GM08714 (cell line): ENCODE measurements around the gene AZU1.
"Not testable (repeated sequence)": the region's sequence is repeated elsewhere in the genome, so short reads cannot be mapped to it uniquely, and the experiment has no call there.

ENCODE experiments used
- H3K4me3 ChIP-seq: fragments of 200-500 bp; sonication (Bioruptor generic); 2 replicates; pipeline ENCODE4 v1.5.1; 2014; ENCODE audit warnings: mild to moderate bottlenecking, low read length, inconsistent platforms
- ZNF274 ChIP-seq: IDR thresholded peaks from 2 replicates; pipeline ENCODE4 v1.6.1; 2012; ENCODE audit warnings: mild to moderate bottlenecking, low read depth, low read length

AZU1 gene

GRCh38 chr19:870963-871401 lies 43.3 kb downstream of the AZU1 start:
- no peak for TF ChIP-seq ZNF274

GRCh38 chr19:871446-872265 lies 44.0 kb downstream of the AZU1 start:
- no peak overlapping the region for H3K4me3 ChIP-seq
- TF ChIP-seq ZNF274: no peak

More at GRCh38 chr19:870963-871401, 43.3 kb downstream of the AZU1 start:
- no peak overlapping the region for H3K4me3 ChIP-seq

- H3K4me3 ChIP-seq: no peak overlapping the region
- TF ChIP-seq ZNF274: no peak
Observed at GRCh38 chr19:872266-872951, 44.8 kb downstream of the AZU1 start.

- TF ChIP-seq ZNF274: no peak
Observed at GRCh38 chr19:873084-873483, 45.4 kb downstream of the AZU1 start.

GRCh38 chr19:873561-874041 lies 46.0 kb downstream of the AZU1 start:
- H3K4me3 ChIP-seq: no peak overlapping the region
- no peak for TF ChIP-seq ZNF274

More at GRCh38 chr19:873084-873483, 45.4 kb downstream of the AZU1 start:
- H3K4me3 ChIP-seq: no peak overlapping the region

GRCh38 chr19:875265-875879 lies 47.7 kb downstream of the AZU1 start:
- no peak for TF ChIP-seq ZNF274
- no peak overlapping the region for H3K4me3 ChIP-seq

GRCh38 chr19:876089-876488 lies 48.5 kb downstream of the AZU1 start:
- TF ChIP-seq ZNF274: no peak

GRCh38 chr19:876780-877314 lies 49.2 kb downstream of the AZU1 start:
- H3K4me3 ChIP-seq: no peak overlapping the region
- no peak for TF ChIP-seq ZNF274

More at GRCh38 chr19:876089-876488, 48.5 kb downstream of the AZU1 start:
- no peak overlapping the region for H3K4me3 ChIP-seq

- H3K4me3 ChIP-seq: not testable (repeated sequence)
Observed at GRCh38 chr19:877992-878660, 50.5 kb downstream of the AZU1 start.

- H3K4me3 ChIP-seq: not testable (repeated sequence)
Observed at GRCh38 chr19:878751-879561, 51.3 kb downstream of the AZU1 start.

GRCh38 chr19:879711-880438 lies 52.2 kb downstream of the AZU1 start:
- no peak overlapping the region for H3K4me3 ChIP-seq
- no peak for TF ChIP-seq ZNF274
